Measurements from ENCODE around the gene ST6GAL1. TPM values are rescaled to one million over a fixed set of nuclear protein-coding genes. Genes with fewer than 3 reads are reported as not detected.

Gene ST6GAL1
- polyA plus RNA-seq, 1 of the 3 experiments (the other 2 are of a cell fraction) = 3.9 TPM

GRCh38 chr3:186996356-186996755 is 66.0 kb downstream of the ST6GAL1 start:
- no peak overlapping the region for H3K4me2 ChIP-seq
- no peaks in the 10 kb centered on the region for H3K9me2 ChIP-seq
- H2AFZ ChIP-seq (ENCODE audit: low read depth) = no peak overlapping the region
- no peaks in the 10 kb centered on the region for H4K20me1 ChIP-seq (ENCODE audit: insufficient read depth)
- TF ChIP-seq, protein P1, sequence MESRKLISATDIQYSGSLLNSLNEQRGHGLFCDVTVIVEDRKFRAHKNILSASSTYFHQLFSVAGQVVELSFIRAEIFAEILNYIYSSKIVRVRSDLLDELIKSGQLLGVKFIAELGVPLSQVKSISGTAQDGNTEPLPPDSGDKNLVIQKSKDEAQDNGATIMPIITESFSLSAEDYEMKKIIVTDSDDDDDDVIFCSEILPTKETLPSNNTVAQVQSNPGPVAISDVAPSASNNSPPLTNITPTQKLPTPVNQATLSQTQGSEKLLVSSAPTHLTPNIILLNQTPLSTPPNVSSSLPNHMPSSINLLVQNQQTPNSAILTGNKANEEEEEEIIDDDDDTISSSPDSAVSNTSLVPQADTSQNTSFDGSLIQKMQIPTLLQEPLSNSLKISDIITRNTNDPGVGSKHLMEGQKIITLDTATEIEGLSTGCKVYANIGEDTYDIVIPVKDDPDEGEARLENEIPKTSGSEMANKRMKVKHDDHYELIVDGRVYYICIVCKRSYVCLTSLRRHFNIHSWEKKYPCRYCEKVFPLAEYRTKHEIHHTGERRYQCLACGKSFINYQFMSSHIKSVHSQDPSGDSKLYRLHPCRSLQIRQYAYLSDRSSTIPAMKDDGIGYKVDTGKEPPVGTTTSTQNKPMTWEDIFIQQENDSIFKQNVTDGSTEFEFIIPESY (IDR thresholded peaks at IDR 0.05; ENCODE audit: borderline replicate concordance, low read depth) = no peak
- TF ChIP-seq REST (IDR thresholded peaks at IDR 0.05; ENCODE audit: low read depth, low read length) (no peak), POLR2AphosphoS5 (IDR thresholded peaks at IDR 0.05; ENCODE audit: low read depth, low read length) (no peak), EZH2phosphoT487 (IDR thresholded peaks at IDR 0.05; ENCODE audit: borderline replicate concordance, low read depth) (no peak), NRF1 (IDR thresholded peaks at IDR 0.05; ENCODE audit: low read depth, low read length) (no peak), IRF3 (IDR thresholded peaks at IDR 0.05; ENCODE audit: low read depth, low read length) (no peak), TAF1 (IDR thresholded peaks at IDR 0.05; ENCODE audit: borderline replicate concordance, low read depth, low read length) (no peak), EP300 (IDR thresholded peaks at IDR 0.05; ENCODE audit: borderline replicate concordance in 1 of 2, low read depth in 1 of 2, low read length in 1 of 2) (no peak), FOXJ3 (CRISPR knock-in tag; IDR thresholded peaks at IDR 0.05) (no peak), RXRA (IDR thresholded peaks at IDR 0.05; ENCODE audit: borderline replicate concordance, low read depth) (no peak), CTCF (IDR thresholded peaks at IDR 0.05) (no peak), ELF1 (IDR thresholded peaks at IDR 0.05) (no peak), NFIC (IDR thresholded peaks at IDR 0.05; ENCODE audit: borderline replicate concordance) (no peak), SIN3A (IDR thresholded peaks at IDR 0.05; ENCODE audit: borderline replicate concordance, low read depth, low read length) (no peak), FOXM1 (IDR thresholded peaks at IDR 0.05; ENCODE audit: low read depth) (no peak), MEF2A (IDR thresholded peaks at IDR 0.05; ENCODE audit: borderline replicate concordance, low read depth) (no peak), GATA2 (CRISPR knock-in tag; IDR thresholded peaks at IDR 0.05) (no peak), MAX (IDR thresholded peaks at IDR 0.05; ENCODE audit: low read depth) (no peak), FOSL2 (IDR thresholded peaks at IDR 0.05; ENCODE audit: borderline replicate concordance, low read depth) (no peak)
- TF ChIP-seq, protein P2, sequence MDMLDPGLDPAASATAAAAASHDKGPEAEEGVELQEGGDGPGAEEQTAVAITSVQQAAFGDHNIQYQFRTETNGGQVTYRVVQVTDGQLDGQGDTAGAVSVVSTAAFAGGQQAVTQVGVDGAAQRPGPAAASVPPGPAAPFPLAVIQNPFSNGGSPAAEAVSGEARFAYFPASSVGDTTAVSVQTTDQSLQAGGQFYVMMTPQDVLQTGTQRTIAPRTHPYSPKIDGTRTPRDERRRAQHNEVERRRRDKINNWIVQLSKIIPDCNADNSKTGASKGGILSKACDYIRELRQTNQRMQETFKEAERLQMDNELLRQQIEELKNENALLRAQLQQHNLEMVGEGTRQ (IDR thresholded peaks at IDR 0.05; ENCODE audit: borderline replicate concordance, low read depth, low read length) = no peak
- no peaks in the 10 kb centered on the region for H3K9me3 ChIP-seq
- no peaks in the 10 kb centered on the region for H3K36me3 ChIP-seq (replicated peaks in 1 of 2; ENCODE audit: control insufficient read depth in 1 of 2, insufficient read depth in 2 of 2, low read length in 1 of 2)
- no peaks in the 10 kb centered on the region for H3K79me2 ChIP-seq (ENCODE audit: insufficient read depth)
- H3K27ac ChIP-seq (ENCODE audit: low read depth in 2 of 2, low read length in 1 of 2) = no peak overlapping the region
- H3K4me3 ChIP-seq (ENCODE audit: low read depth in 2 of 2, low read length in 1 of 2) = no peak overlapping the region
- DNase-seq = no peak
- H3K9ac ChIP-seq = no peak overlapping the region
- ChIA-PET POLR2A (no interaction called here), CTCF (interaction anchor here (1.1 kb wide), 1 partner anchor 10 kb away, joined by 3 read pairs; no protein-coding TSS in a partner anchor)
- no peaks in the 10 kb centered on the region for H3F3A ChIP-seq (replicated peaks; ENCODE audit: insufficient read depth)
- H3K4me1 ChIP-seq (ENCODE audit: control insufficient read depth in 1 of 2, insufficient read depth in 2 of 2, low read depth in 1 of 2, low read length in 1 of 2) = no peaks in the 10 kb centered on the region
- H3K27me3 ChIP-seq (ENCODE audit: insufficient read depth) = no peaks in the 10 kb centered on the region
- WGBS (ENCODE audit: low lambda C conversion rate) = 75% methylated on average over 6 of the region's 6 CpGs

Data from SK-N-SH (cell line).